Measurements from ENCODE around the gene DNAH7.

The DNAH7 gene

DNA sequence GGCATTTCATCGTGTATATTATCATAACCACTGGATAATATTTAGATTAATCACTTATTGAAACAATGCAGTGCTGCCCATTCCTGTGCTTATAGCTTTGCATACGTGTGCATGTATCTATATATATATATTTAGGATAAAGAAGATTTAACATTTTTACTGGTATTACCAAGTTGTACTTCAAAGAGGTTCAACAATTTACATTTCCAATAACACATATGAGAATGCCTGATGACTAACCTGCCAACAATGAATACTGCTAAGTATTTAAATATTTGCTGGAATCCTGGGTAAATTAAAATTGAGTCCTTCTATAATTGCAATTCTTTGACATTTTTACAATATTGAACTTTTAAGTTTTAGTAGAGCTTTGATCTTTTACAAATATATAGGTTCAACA lies 300.2 kb downstream of the DNAH7 start:
- no peak overlapping the region for H3K4me3 ChIP-seq (ENCODE audit: low read depth, low read length)
- TF ChIP-seq, protein P1, sequence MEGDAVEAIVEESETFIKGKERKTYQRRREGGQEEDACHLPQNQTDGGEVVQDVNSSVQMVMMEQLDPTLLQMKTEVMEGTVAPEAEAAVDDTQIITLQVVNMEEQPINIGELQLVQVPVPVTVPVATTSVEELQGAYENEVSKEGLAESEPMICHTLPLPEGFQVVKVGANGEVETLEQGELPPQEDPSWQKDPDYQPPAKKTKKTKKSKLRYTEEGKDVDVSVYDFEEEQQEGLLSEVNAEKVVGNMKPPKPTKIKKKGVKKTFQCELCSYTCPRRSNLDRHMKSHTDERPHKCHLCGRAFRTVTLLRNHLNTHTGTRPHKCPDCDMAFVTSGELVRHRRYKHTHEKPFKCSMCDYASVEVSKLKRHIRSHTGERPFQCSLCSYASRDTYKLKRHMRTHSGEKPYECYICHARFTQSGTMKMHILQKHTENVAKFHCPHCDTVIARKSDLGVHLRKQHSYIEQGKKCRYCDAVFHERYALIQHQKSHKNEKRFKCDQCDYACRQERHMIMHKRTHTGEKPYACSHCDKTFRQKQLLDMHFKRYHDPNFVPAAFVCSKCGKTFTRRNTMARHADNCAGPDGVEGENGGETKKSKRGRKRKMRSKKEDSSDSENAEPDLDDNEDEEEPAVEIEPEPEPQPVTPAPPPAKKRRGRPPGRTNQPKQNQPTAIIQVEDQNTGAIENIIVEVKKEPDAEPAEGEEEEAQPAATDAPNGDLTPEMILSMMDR (IDR thresholded peaks at IDR 0.05; ENCODE audit: low read depth, low read length, missing control alignments), result no peak
- no peak for DNase-seq (ENCODE audit: low read depth)
- in situ Hi-C loops (cut with HindIII; ENCODE audit: low sequenced_read_pairs), result no loop called here

DNA sequence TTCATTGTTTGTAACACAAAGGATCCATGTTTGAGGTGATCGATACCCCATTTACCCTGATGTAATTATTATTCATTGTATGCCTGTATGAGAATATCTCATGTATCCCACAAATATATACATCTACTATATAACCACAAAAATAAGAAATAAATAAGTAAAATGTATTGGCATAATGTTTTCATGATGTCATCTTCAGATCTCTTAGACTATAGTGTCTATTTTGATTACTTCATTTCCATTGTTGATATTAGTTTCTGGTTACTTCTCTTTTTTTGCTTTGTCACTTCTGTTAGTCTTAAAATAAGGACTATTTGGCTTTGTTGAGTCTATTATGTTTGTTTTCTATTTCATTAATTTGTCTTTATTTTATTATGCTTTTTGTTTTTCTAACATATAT lies 301.9 kb downstream of the DNAH7 start:
- in situ Hi-C loops (cut with HindIII; ENCODE audit: low sequenced_read_pairs), result no loop called here
- no peak for DNase-seq (ENCODE audit: low read depth)
- TF ChIP-seq, protein P1 (IDR thresholded peaks at IDR 0.05; ENCODE audit: low read depth, low read length, missing control alignments), result no peak
- H3K4me3 ChIP-seq (ENCODE audit: low read depth, low read length), result no peak overlapping the region

DNA sequence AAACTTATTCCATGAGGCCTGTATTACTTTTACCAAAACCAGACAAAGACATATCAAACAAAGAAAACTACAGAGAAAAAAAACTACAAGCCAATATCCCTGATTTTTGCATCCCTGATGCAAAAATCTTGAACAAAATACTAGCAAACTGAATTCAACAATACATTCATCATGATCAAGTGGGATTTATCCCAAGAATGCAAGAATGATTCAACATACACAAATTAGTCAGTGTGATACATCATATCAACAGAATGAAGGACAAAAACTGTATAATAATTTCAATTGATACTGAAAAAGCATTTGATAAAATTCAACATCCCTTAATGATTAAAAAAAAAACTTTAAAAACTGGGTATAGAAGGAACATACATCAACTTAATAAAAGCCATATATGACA lies 304.8 kb downstream of the DNAH7 start:
- in situ Hi-C loops (cut with HindIII; ENCODE audit: low sequenced_read_pairs), result no loop called here
- TF ChIP-seq, protein P1 (IDR thresholded peaks at IDR 0.05; ENCODE audit: low read depth, low read length, missing control alignments), result no peak
- H3K4me3 ChIP-seq (ENCODE audit: low read depth, low read length), result no peak overlapping the region
- DNase-seq (ENCODE audit: low read depth), result no peak

GRCh38 chr2:195759877-195760276 lies 308.8 kb downstream of the DNAH7 start:
- TF ChIP-seq, protein P1 (IDR thresholded peaks at IDR 0.05; ENCODE audit: low read depth, low read length, missing control alignments), result no peak
- no peak overlapping the region for H3K4me3 ChIP-seq (ENCODE audit: low read depth, low read length)
- DNase-seq (ENCODE audit: low read depth), result no peak
- in situ Hi-C loops (cut with HindIII; ENCODE audit: low sequenced_read_pairs), result no loop called here

DNA sequence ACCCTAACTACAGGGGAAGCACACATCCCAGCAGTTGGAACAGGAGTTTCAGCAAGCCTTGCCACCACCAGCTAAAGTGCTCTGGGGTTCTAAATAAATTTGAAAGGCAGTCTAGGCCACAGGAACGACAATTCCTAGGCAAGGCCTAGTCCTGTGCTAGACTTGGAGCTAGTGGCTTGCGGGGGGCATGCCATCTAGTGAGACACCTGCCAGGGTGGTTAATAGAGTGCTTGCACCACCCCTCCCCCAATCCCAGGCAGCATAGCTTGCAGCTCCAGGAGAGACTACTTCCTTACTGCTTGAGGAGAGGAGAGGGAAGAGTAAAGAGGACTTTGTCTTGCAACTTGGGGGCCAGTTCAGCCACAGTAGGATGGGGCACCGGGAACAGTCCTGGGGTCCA lies 309.8 kb downstream of the DNAH7 start:
- TF ChIP-seq, protein P1 (IDR thresholded peaks at IDR 0.05; ENCODE audit: low read depth, low read length, missing control alignments), result no peak
- no peak for DNase-seq (ENCODE audit: low read depth)
- H3K4me3 ChIP-seq (ENCODE audit: low read depth, low read length), result no peak overlapping the region
- in situ Hi-C loops (cut with HindIII; ENCODE audit: low sequenced_read_pairs), result no loop called here

GRCh38 chr2:195756218-195756942 lies 312.3 kb downstream of the DNAH7 start:
- TF ChIP-seq, protein P1 (IDR thresholded peaks at IDR 0.05; ENCODE audit: low read depth, low read length, missing control alignments), result no peak
- H3K4me3 ChIP-seq (ENCODE audit: low read depth, low read length), result no peak overlapping the region
- DNase-seq (ENCODE audit: low read depth), result no peak
- in situ Hi-C loops (cut with HindIII; ENCODE audit: low sequenced_read_pairs), result no loop called here

All from astrocyte of the cerebellum (primary cell).